Activated CD8-positive, alpha-beta memory T cell treated with anti-CD3 and anti-CD28 coated beads for 1 hour (primary cell): ENCODE results near the gene ASB4.

Experiments
- DNase-seq, 2 donors: peaks; one replicate each; pipeline ENCODE4 v3.0.0-alpha.2; 2020; ENCODE audit warnings: low read depth in 1 of 2; ENCODE audit errors: extremely low read depth in 1 of 2

Gene ASB4

DNA sequence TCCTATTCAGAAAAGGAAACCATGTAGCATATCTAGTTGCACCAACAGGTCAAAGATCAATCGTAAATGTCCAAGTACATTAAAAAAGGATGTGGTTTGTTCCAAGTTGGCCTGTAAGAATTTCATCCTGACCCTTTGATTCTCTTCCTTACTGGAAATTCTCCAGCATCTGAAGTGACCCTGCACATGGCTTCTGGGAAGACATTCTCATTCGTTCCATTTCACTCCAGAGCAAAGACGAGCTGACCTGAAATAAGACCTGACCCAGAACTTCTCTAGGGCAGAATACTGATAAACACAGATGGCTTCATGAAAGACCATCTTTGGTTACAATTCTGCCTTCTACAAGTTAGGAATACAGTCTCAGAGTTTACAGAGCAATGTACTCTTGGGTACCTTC, 39.8 kb downstream of the ASB4 start:
- no peak for DNase-seq

DNA sequence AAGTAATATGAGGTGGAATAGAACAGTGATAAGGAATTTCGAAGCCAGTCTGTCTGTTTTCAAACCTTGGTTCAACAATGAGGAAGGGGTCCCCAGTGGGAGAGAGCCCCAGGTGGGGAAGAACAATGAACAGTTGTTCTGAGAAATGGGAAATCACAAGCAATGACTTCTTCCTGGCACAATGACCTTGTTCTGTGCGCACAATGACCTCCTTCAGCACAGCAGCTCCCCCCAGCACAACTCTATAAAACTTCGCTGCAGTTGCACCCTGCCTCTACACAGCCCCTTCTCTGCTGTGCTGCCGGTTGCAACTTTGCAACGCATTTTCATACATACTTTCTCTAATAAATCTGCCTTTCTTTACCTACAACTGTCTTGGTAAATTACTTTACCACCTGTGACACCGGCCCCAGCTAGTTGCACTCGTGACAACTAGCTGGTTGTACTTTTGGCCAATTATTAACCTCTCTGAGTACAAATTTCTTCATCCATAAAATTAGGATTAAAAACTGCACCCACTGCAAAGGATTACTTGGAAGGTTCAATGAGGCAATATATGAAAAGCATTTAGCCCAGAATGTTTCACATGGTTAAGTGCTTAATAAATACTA, 40.5 kb downstream of the ASB4 start:
- DNase-seq: no peak

DNA sequence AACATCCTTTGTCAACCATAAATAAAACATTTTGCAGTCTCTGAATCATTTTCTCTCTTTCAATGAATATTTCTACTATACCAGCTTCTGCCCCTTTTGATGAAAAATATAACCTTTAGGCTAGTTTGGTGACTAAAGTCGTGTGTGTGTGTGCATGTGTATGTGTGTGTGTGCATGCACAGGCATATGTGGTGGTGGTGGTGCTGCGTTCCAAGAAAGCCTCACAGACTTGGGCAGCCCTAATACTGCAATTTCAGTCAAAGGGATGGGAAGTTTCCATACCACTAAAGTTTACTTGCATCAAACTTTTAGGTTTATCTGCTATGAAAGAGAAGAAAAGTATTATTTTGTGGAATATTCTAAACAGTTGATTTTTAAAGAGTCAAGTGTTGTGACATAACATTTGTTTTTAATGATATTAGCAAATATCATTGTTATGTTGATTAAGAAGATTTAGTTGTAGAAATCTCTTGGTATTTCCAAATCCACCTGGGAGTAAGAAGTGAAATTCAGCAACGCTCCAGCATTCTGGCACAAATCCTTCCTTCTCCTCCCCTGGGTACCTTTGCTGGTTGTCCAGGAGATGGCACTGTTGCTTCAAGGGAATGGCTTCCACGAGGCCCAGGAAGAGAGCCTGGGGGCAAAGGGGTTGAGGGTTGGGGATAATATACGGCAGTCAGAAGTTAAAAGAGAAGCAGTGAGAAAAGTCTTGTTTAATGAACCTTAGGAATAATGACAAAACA, 41.5 kb downstream of the ASB4 start:
- DNase-seq: no peak

DNA sequence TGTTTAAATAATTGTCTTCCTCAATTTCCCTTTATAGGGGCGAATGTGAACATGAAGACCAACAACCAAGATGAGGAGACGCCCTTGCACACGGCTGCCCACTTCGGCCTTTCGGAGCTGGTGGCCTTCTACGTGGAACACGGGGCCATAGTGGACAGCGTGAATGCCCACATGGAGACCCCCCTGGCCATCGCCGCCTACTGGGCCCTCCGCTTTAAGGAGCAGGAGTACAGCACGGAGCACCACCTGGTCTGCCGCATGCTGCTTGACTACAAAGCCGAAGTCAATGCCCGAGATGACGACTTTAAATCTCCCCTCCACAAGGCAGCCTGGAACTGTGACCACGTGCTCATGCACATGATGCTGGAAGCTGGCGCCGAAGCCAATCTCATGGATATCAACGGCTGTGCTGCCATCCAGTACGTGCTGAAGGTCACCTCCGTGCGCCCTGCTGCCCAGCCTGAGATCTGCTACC, 42.1 kb downstream of the ASB4 start:
- no peak for DNase-seq

DNA sequence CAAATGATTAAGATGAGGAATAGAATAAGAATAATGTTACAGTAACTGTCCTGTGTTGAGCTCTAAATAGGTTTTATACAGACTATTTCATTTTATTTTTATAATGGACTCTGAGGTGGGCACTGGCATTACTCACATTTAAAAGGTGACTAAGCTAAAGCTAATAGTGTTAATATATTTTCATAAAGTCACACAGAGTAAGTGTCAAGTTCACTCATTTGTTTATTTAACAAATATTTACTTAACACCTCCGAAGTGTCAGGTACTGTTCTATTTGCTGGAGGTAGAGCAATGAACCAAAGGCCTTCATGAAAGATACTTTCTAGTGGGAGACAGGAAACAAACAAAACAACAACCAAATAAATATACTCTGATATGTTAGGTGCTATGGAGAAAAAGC, 44.0 kb downstream of the ASB4 start:
- no peak for DNase-seq

DNA sequence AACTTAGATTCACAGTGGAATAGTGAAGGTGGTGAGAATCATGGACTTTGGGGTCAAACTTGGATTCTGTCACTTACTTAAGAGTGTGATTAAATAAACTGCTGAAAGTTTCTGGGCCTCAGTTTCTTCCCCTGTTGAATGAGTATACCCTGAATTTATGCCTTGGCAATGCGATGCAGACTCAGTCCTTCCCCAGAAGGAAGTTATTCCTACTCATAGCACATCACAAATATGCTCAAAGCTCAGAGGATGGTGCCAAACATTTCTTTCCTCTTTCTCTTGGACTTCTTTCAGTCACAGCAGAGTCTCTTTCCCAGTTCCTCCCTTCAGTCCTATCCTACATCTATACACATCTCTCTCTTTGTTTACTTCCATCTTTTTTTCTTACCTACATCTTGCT, 45.1 kb downstream of the ASB4 start:
- no peak for DNase-seq

DNA sequence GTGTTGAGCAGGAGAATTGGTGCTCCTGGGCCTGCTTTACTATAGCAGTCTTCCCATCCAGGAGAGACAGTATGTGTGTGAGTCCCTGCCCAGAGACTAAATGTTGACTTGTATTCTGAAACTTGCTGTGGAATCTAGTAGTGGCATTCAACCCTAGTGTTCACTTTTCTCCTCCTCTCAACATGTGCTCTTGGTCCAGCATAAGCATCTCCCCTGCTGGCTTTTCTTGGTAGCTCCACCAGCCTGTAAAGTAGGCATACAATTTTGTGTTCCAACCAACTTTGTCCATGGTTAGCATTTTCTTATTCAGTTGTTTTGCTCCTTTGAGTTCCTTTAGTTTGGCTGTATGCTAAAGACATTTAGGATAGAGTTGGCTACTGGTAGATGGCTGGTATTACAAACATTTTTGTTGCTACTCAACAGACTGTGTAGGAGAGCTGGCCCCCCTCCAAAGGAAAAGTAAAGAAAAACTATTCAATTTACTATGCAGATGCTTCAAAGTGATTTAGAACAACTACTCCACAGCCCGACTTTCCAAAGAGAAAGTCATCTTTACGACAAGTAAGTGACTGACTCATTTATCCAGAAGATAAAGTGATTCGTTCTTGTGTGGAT, 46.0 kb downstream of the ASB4 start:
- DNase-seq: no peak

DNA sequence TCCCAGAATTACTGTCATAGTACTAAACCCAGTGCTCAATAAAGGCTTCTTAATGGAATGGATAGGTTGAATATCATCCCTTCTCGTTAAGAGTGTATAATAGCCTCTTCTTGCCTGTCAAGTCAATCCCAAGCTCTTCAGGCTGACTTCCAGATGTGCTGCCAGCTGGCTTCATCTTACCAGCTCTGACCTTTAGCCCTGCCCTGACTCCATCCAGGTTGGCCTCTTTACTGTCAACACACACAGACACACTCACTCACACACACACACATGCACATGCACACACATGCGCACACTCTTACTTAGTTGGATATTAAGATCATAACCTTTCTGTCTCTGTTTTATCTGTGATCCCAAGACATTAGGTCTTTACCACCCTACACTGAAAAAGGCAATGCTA, 49.1 kb downstream of the ASB4 start:
- DNase-seq: no peak

DNA sequence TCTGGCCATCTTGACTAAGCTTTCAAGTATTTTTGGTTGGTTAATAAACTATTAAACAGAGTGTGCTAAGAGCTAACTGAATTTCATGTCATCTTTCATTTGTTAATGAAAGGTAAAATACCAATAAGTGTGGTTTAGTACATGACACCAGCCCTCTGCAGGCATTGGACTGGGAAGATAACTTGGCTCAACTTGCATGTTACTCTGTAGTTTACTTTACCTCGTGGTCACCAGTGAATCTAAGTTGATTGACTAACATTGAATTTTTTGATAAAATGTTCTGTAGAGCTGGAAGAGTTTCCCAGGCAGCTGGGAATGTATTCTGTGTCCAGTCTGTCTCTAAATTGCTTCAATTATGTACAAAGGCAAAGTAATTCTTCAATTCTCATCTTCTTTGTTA, 49.9 kb downstream of the ASB4 start:
- DNase-seq: no peak

DNA sequence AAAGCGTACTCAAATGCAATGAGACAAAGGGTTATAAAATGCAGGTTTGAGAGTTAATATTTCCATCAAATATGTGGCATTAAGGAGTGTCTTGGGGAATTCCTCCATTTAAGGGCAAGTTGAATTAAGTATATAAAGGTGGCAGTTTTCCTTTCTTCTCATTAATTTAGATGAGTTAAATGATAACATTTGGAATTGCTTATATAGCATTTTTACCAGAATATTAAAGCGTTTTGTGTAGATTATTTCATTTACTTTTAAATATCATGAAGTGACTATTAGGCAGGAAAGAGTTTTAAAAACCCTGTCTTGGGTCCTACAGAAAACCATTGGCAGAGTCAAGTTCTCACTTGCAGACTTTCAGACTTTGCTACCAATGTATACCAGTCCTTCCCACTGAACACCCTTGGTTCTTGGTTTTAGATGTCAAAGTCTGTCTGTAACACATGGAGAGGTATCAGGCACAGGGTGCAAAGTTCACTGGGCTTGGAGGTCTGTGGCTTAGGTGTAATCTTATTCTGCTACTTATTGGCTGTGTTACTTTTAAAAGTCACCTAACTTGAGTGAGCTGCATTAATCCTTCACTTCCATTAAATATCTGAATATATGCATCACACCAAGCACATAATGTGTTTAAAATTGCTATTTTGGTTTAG, 51.0 kb downstream of the ASB4 start:
- DNase-seq: no peak

DNA sequence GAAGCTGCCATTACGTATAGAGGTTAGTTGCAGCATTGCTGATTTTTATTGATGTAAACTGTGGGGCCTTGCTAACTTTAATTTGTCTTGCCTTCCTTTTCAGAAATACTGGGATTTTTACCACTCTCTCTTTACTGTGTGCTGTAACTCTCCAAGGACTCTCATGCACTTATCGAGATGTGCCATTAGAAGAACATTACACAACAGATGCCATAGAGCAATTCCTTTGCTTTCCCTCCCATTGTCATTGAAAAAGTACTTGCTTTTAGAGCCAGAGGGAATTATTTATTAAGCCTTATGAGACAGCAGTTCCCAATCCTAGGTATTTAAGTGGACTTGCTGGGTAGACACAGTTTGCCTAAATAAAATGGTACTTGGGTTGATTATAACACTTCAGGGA, 51.7 kb downstream of the ASB4 start:
- DNase-seq: no peak

DNA sequence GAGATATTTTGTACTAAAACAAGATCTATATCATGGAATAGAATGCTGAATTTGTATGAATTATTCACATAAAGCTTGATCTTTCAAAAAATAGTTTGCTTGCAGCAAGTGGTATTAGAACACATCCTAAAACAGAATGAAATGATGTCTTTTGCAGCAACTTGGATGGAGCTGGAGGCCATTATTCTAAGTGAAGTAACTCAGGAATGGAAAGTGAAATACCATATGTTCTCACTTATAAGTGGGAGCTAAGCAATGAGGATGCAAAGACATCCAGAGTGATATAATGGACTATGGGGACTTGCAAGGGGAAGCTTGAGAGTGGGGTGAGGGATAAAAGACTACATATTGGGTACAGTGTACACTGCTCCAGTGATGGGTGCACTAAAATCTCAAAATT, 53.7 kb downstream of the ASB4 start:
- no peak for DNase-seq

DNA sequence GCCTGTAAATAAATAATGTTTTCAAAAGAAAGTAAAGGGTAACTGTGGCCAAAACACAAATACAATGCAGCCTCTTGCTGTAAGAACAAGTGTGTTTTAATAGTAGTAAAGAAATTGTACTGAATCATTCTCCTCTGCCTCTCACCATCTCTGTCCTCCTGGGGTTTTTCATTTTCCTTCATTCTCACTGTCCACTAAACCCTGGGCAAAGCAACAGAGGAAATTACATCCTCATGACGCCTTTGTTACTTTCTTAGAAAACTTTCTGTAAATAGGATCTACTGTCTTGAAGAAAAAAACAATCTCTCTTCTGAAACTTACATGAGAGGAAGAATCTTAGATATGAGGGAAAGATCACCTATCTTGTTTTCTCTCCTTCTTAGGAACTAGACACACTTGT, 54.6 kb downstream of the ASB4 start:
- DNase-seq: no peak

DNA sequence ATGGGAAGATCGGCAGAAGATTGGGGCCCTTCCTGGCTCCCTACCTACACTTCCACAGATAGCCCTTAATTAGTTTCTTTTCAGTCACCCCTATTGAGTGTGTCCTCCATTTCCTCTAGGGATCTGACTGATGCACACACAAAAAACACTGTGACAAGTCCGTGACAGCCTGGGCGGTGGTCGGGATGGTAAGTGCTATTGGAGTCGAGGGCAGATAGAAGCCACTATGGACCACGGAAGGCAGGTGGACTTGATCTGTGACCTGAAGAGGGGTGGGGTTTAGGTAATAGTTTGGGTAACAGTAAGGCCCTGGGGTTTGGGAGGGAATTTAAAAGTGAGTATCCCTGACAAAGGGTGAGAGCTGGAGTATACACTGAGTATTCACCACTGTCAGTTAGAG, 57.6 kb downstream of the ASB4 start:
- no peak for DNase-seq

DNA sequence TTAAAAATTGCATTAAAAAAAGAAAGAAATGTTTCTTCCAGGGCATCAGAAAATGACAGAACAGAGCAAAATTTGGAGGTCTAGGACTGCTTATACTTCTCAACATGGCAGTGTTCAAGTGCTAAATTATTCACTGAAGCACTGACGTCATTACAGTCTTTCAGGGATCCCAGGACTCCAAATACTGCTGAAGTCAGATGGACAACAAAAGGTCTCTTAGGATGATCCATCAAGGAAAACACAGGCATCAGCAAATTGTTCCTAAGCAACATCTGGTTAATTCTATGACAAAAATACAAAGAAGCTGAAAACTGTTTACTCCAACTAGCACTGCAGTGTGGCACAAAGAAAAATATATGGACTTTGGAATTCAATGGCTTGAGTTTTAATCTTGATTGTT, 58.4 kb downstream of the ASB4 start:
- no peak for DNase-seq

DNA sequence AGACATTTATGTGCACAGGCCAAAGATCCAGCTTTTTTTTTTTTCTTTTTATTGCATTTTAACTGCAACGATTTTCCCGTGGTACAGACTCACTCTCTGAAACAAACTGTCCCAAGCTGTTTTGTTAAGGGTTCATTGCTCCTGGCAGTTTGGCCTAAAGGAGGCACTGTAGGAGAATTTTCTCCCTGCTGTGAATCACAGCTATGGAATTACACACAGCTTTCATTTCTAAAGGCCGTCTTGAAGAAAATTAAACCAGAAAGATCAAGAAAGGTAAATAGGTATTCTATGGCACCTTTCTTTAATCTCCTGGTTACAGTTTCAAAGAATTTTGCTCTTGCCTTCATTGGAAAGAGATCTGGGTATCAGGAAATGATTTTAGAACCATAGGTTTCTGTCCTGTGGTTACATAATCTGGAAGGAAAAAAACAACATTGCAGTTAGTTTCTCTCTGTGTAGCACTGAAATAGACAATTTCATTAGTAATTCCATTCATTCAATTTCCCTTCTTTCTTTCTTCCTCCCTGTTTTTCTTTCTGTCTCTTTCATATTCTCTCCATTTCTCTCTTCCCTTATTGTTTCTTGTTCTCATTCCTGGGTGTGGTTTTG, 59.4 kb downstream of the ASB4 start:
- DNase-seq: no peak

DNA sequence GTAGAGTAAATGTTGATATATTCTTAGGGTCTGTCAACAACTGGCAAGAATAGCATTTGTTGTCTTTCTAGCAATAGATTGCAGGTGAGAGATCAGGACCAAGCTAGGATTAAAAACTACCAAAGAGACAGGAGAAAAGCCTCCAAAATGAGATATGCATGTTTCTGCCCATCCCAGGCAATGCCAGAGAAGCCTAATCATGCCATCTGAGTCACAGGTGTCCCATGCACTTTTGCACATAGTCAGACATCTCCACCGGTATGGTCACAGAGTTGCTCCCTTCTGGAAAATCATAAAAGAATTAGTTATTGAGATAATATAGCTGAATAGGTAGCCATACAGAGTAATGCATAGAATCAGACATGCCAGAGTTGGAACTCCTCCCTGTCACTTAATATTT, 59.9 kb downstream of the ASB4 start:
- DNase-seq: no peak

DNA sequence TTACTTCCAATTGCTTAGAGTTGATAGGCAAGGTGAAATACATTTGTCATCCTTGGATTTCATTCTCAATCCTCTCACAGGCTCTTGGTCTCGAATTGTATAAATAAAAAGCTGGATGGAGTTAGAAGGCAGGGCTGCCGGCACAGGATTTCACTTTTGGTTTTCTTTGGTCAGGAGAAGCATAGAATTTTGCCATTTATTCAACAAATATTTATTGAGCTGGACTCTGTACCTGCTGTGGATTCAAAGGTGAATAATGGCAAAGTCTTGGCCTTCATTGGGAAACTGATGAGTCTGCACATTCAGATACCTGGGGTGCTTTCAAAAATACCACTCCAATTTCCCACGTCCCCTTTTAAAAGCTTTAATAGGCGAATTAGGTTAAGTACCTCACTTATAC, 60.9 kb downstream of the ASB4 start:
- DNase-seq: no peak

DNA sequence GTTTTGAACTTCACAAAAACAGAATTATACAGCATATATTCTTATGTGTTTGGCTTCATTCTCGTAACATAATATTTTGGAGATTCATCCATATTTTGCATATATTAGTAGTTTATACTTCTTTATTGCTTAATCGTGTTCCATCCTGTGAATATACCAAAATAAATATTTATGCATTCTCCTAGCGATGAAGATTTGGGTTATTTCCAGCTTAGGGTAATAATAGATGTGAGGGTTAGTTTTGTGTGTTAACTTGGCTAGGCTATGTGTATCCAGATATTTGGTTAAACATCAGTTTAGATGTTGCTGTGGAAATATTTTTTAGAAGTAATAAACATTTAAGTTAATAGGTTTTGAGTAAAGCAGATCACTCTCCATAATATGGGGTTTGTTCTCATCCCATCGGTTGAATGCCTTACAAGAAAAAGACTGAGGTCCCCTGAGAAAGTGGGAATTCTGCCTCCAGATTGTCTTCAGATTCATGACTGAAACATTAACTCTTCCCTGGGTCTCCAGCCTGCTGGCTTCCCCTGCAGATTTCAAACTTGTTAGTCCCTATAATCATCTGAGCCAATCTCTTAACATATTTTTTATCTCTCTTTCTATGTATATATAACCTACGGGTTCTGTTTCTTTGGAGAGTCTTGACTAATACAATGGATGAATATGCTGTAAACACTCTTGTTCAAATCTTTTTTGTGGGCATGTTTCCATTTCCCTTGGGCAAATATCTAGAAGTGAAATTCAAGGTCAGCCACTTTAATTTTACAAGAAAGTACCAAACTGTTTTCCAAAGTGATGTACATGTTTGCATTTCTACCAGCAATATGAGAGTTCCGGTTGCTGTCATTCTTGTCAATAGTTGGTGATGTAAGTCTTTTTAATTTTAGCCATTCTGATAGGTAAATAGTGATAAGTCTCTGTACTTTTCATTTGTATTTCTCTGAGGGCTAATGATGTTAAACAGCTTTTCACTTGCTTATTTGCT, 61.9 kb downstream of the ASB4 start:
- no peak for DNase-seq

DNA sequence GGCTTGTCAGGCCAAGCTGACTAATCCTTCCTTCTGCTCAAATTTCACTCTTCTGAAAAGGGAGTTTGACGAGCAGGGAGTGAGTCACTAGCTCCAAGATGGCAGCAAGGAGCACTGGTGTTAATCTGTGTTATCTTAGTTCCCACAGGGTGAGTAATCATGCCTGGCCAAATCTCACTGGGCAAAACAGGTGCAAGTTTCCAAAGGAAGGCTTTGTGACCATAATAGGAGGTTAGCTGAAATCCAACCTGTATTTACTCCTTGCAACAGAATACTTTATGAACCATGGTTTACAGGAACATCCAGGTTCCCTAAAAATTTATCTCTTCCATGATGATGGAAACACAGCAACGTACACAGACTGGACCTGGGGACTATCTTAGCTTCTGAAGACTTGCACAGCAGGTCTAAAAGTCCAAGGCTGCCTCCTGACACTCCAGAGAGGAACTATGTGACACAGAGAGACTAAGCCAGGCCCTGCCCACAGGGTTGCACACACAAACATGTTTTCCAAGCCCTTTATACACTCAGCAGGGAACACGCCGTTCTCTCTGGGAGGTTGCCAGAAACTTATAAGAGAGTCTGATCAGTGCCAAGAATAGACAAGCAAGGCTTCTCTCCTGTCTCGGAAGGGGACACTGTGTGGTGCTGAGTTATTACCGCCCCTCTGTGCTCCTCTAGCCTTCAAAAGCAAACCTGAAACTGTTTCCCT, 64.2 kb downstream of the ASB4 start:
- DNase-seq: no peak
